SK-N-SH (cell line): ENCODE data around the gene RBM33. TPM values are rescaled to one million over a fixed set of nuclear protein-coding genes. Genes with fewer than 3 reads are reported as not detected.

Source experiments
- CTCF ChIA-PET: fragments of 300-600, 350-600 bp; formaldehyde crosslinking; extraction: SDS; loops from one replicate; lab custom pipeline; 2021; lab: Yijun Ruan, JAX
- POLR2A ChIA-PET: fragments of 350-600 bp; sonication (Branson Sonifier 250); formaldehyde crosslinking; extraction: SDS; loops from one replicate; lab custom pipeline; 2020; ENCODE audit warnings: antibody characterized with exemption, inconsistent platforms; lab: Yijun Ruan, JAX
- DNase-seq: peaks from one replicate; pipeline ENCODE4 v3.0.0; 2012
- H2AFZ ChIP-seq: fragments of 200-600 bp; sonication (generic); 2 replicates; pipeline ENCODE4 v1.8.1; 2016; ENCODE audit warnings: antibody characterized with exemption, mild to moderate bottlenecking, low read depth
- H3F3A ChIP-seq: fragments of 200-600 bp; sonication (generic); replicated peaks from 2 replicates; pipeline ENCODE3; 2016; ENCODE audit warnings: antibody characterized with exemption, mild to moderate bottlenecking; ENCODE audit not compliant: insufficient read depth
- H3K27ac ChIP-seq, 2 experiments: fragments of 200-500 bp in 1 of 2; fragments of 200-600 bp in 1 of 2; sonication (Bioruptor generic) in 1 of 2; sonication (generic), shearing (Covaris generic) in 1 of 2; 2 replicates each; pipeline versions ENCODE4 v1.5.1 to v1.6.1; 2014 to 2016; ENCODE audit warnings: low read depth in 2 of 2, inconsistent platforms in 1 of 2, low read length in 1 of 2, mild to moderate bottlenecking in 1 of 2, mixed read lengths in 1 of 2
- H3K27me3 ChIP-seq: fragments of 200-600 bp; sonication (generic), shearing (Covaris generic); 2 replicates; pipeline ENCODE4 v1.6.1; 2016; ENCODE audit warnings: mixed run types; ENCODE audit not compliant: insufficient read depth
- H3K36me3 ChIP-seq, 2 experiments: fragments of 200-500 bp in 1 of 2; fragments of 200-600 bp in 1 of 2; sonication (Bioruptor generic) in 1 of 2; sonication (generic) in 1 of 2; replicated peaks in 1 of 2; 2 replicates each; pipeline versions ENCODE3 to v1.5.1; 2014 to 2016; ENCODE audit warnings: low read length in 1 of 2, mild to moderate bottlenecking in 1 of 2; ENCODE audit not compliant: insufficient read depth in 2 of 2, control insufficient read depth in 1 of 2
- H3K4me1 ChIP-seq, 2 experiments: fragments of 200-500 bp in 1 of 2; fragments of 200-600 bp in 1 of 2; sonication (Bioruptor generic) in 1 of 2; sonication (generic), shearing (Covaris generic) in 1 of 2; 2 replicates each; pipeline versions ENCODE4 v1.5.1 to v1.6.1; 2014 to 2016; ENCODE audit warnings: low read depth in 1 of 2, low read length in 1 of 2, mixed run types in 1 of 2; ENCODE audit not compliant: insufficient read depth in 2 of 2, control insufficient read depth in 1 of 2
- H3K4me2 ChIP-seq: fragments of 200-600 bp; sonication (generic), shearing (Covaris generic); 2 replicates; pipeline ENCODE4 v1.6.1; 2017; ENCODE audit warnings: mixed run types
- H3K4me3 ChIP-seq, 2 experiments: fragments of 200-500 bp in 1 of 2; fragments of 200-600 bp in 1 of 2; sonication (Bioruptor generic) in 1 of 2; sonication (generic), shearing (Covaris generic) in 1 of 2; 2 replicates each; pipeline versions ENCODE4 v1.5.1 to v1.8.1; 2014 to 2016; ENCODE audit warnings: low read depth in 2 of 2, inconsistent platforms in 1 of 2, low read length in 1 of 2, mild to moderate bottlenecking in 1 of 2, mixed read lengths in 1 of 2, moderate library complexity in 1 of 2
- H3K79me2 ChIP-seq: fragments of 200-600 bp; sonication (generic); 2 replicates; pipeline ENCODE4 v1.8.1; 2017; ENCODE audit warnings: mild to moderate bottlenecking; ENCODE audit not compliant: insufficient read depth
- H3K9ac ChIP-seq: fragments of 200-600 bp; sonication (generic); 2 replicates; pipeline ENCODE4 v1.6.1; 2017; ENCODE audit warnings: mixed run types
- H3K9me2 ChIP-seq: fragments of 200-600 bp; sonication (generic); 2 replicates; pipeline ENCODE4 v1.6.1; 2017; ENCODE audit warnings: mixed run types
- H3K9me3 ChIP-seq: fragments of 200-600 bp; sonication (generic); 2 replicates; pipeline ENCODE4 v1.6.1; 2017; ENCODE audit warnings: mixed run types, mild to moderate bottlenecking, moderate library complexity
- H4K20me1 ChIP-seq: fragments of 200-600 bp; sonication (generic); 2 replicates; pipeline ENCODE4 v1.6.1; 2017; ENCODE audit warnings: mild to moderate bottlenecking, mixed run types; ENCODE audit not compliant: insufficient read depth
- FOXJ3 ChIP-seq: sonication (generic); formaldehyde crosslinking; IDR thresholded peaks from 2 replicates; pipeline ENCODE4 v1.5.1; 2020; ENCODE audit warnings: mild to moderate bottlenecking, missing genetic modification reagents
- MEF2A ChIP-seq: IDR thresholded peaks from 2 replicates; pipeline ENCODE4 v1.4.0; 2012; ENCODE audit warnings: low read depth, borderline replicate concordance
- POLR2AphosphoS5 ChIP-seq: IDR thresholded peaks from 2 replicates; pipeline ENCODE4 v1.6.1; 2012; ENCODE audit warnings: low read depth, low read length
- RAD21 ChIP-seq: IDR thresholded peaks from 2 replicates; pipeline ENCODE4 v1.6.1; 2012; ENCODE audit warnings: mild to moderate bottlenecking, low read length
- SMC3 ChIP-seq: IDR thresholded peaks from 2 replicates; pipeline ENCODE4 v1.6.1; 2012; ENCODE audit warnings: low read depth, low read length, improper control_type of control experiment
- WGBS: methylation state at CpG from one replicate; pipeline ENCODE4 v1.1.6; 2017; ENCODE audit warnings: low lambda C conversion rate; 5-methylcytosine and 5-hydroxymethylcytosine counted together
- polyA plus RNA-seq, 3 experiments: library from polyadenylated mRNA; depleted of rRNA; stranded (reverse); fragments of >200 nt; gene quantifications; 2 replicates each; pipeline ENCODE4 v1.2.3, GENCODE V29; 2012
- TF ChIP-seq, protein P1 (sequence below): IDR thresholded peaks from 2 replicates; pipeline ENCODE4 v1.4.0; 2012; ENCODE audit warnings: low read depth, borderline replicate concordance

Gene RBM33
- polyA plus RNA-seq, 1 of the 3 experiments (the other 2 are of a cell fraction) = 13.8 TPM

DNA sequence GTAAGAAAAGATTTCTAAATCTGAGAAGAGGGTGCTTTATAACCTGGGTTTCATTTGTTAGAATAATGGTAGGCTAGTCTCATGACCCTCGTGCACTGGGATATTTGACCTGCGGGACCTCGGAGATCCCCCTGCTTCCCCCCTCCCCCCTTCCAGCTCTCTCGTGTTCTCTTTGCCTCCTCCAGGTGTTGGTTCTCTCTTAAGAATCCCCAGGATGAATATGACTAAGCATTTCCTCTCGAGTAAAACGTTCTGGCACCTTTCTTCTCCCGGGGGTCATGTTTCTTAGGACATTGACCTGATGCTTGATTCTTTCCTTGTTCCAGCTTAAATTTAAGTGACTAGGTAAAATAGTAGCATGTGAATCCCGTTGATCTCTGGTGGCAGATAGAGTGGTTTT is 96.6 kb downstream of the RBM33 start:
- peaks cover 26% of the 10 kb centered on the region for H4K20me1 ChIP-seq
- DNase-seq = no peak
- 76% methylated on average over 8 of the region's 8 CpGs for WGBS
- H3K36me3 ChIP-seq = peaks cover 82 to 86% of the 10 kb centered on the region in 2 experiments
- no peak overlapping the region for H3K4me3 ChIP-seq
- no peak overlapping the region for H3K4me2 ChIP-seq
- ChIA-PET POLR2A (no interaction called here), CTCF (interaction anchor here (0.6 to 31.7 kb wide), 5 partner anchors 10 to 361 kb away, joined by 3 to 470 read pairs (median 4); no protein-coding TSS in a partner anchor)
- H3K27me3 ChIP-seq = no peaks in the 10 kb centered on the region
- peaks cover 5% of the 10 kb centered on the region for H3K79me2 ChIP-seq
- H3K9me2 ChIP-seq = no peaks in the 10 kb centered on the region
- TF ChIP-seq MEF2A = no peak
- H3K9me3 ChIP-seq = no peaks in the 10 kb centered on the region
- H2AFZ ChIP-seq = no peak overlapping the region
- no peaks in the 10 kb centered on the region; a peak in 1 of 4 replicates for H3K4me1 ChIP-seq
- no peak overlapping the region for H3K9ac ChIP-seq
- H3K27ac ChIP-seq = no peak overlapping the region
- H3F3A ChIP-seq = peaks cover 12% of the 10 kb centered on the region

DNA sequence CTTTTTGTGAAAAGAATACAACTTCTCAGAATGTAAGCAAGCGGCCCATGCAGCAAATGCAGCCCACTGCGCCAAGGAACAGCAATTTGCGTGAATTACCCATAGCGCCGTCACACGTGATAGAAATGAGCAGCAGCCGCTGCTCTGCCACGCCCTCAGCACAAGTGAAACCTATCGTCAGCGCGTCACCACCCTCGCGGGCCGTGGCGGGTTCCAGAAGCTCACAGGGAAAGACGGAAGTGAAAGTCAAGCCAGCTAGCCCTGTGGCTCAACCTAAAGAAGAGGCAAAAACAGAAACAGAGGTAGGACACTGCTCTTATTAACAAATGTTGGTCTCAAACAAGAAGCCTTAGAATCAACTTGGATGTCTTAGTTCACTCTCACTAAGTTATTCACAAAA is 97.3 kb downstream of the RBM33 start:
- Histone ChIP-seq H3K9me3 (no peaks in the 10 kb centered on the region), H3K4me1 (no peaks in the 10 kb centered on the region; a peak in 1 of 4 replicates), H3K79me2 (peaks cover 5% of the 10 kb centered on the region), H3K9me2 (no peaks in the 10 kb centered on the region), H3K4me2 (no peak overlapping the region), H3K27ac (no peak overlapping the region), H3K36me3 (peaks cover 87 to 93% of the 10 kb centered on the region in 2 experiments), H2AFZ (no peak overlapping the region), H3F3A (peaks cover 12% of the 10 kb centered on the region), H3K27me3 (no peaks in the 10 kb centered on the region), H3K4me3 (no peak overlapping the region), H3K9ac (no peak overlapping the region), H4K20me1 (peaks cover 20% of the 10 kb centered on the region)
- ChIA-PET CTCF (interaction anchor here (0.9 to 31.7 kb wide), 3 partner anchors 18 to 143 kb away, joined by 3 to 470 read pairs (median 8); no protein-coding TSS in a partner anchor), POLR2A (no interaction called here)
- DNase-seq = no peak
- TF ChIP-seq MEF2A = no peak
- no peak for TF ChIP-seq POLR2AphosphoS5
- TF ChIP-seq, protein P1, sequence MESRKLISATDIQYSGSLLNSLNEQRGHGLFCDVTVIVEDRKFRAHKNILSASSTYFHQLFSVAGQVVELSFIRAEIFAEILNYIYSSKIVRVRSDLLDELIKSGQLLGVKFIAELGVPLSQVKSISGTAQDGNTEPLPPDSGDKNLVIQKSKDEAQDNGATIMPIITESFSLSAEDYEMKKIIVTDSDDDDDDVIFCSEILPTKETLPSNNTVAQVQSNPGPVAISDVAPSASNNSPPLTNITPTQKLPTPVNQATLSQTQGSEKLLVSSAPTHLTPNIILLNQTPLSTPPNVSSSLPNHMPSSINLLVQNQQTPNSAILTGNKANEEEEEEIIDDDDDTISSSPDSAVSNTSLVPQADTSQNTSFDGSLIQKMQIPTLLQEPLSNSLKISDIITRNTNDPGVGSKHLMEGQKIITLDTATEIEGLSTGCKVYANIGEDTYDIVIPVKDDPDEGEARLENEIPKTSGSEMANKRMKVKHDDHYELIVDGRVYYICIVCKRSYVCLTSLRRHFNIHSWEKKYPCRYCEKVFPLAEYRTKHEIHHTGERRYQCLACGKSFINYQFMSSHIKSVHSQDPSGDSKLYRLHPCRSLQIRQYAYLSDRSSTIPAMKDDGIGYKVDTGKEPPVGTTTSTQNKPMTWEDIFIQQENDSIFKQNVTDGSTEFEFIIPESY = no peak
- no peak for TF ChIP-seq RAD21
- 98% methylated on average over 16 of the region's 16 CpGs for WGBS

DNA sequence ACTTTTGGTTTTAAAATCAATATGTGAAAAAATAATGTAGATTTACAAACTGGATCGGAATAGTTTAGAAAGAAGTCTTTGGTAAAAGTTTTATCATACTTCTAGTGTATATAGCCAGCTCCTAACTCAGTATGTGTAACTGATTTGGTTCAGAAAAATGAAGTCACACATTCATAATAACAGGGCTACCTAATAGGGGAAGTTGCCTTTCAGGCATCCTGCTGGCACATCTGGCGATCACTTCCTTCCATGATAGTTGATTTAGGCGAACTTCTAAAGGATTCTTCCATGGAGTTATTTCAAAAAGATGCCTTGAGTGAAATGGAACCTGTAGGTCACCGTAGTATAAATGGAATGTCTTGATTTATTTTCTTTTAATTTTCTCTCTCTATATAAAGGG is 98.7 kb downstream of the RBM33 start:
- 99% methylated on average over 4 of the region's 4 CpGs for WGBS
- no peak overlapping the region for H3K9ac ChIP-seq
- peaks cover 0 to 2% of the 10 kb centered on the region in 2 experiments; a peak in 1 of 4 replicates for H3K4me1 ChIP-seq
- peaks cover 92 to 98% of the 10 kb centered on the region in 2 experiments for H3K36me3 ChIP-seq
- no peak overlapping the region for H3K4me2 ChIP-seq
- POLR2A ChIA-PET = no interaction called here
- no peak overlapping the region for H3K27ac ChIP-seq
- H3K27me3 ChIP-seq = no peaks in the 10 kb centered on the region
- H3K9me3 ChIP-seq = no peaks in the 10 kb centered on the region
- H2AFZ ChIP-seq = no peak overlapping the region
- peaks cover 12% of the 10 kb centered on the region for H3K79me2 ChIP-seq
- no peak for DNase-seq
- CTCF ChIA-PET = interaction anchor here (0.8 to 31.7 kb wide), 3 partner anchors 25 to 364 kb away, joined by 4 to 470 read pairs (median 8); no protein-coding TSS in a partner anchor
- H3F3A ChIP-seq = peaks cover 9% of the 10 kb centered on the region
- no peak overlapping the region for H3K4me3 ChIP-seq
- peaks cover 28% of the 10 kb centered on the region for H4K20me1 ChIP-seq
- no peak for TF ChIP-seq SMC3
- TF ChIP-seq FOXJ3 (CRISPR knock-in tag) = no peak
- H3K9me2 ChIP-seq = no peaks in the 10 kb centered on the region
